Endothelial cell (in vitro differentiated cells): Measurements from ENCODE around the gene RIN3. TPM values are rescaled to one million over a fixed set of nuclear protein-coding genes. Genes with fewer than 3 reads are reported as not detected.

ENCODE experiments used
- DNase-seq: peaks from one replicate; pipeline ENCODE4 v3.0.0; 2021; ENCODE audit warnings: low spot score
- H3K27ac Mint-ChIP-seq: one replicate; pipeline ENCODE4 v1.8.0; 2021; ENCODE audit warnings: mixed read lengths, inconsistent platforms; ENCODE audit not compliant: unreplicated experiment
- H3K27me3 Mint-ChIP-seq: one replicate; pipeline ENCODE4 v1.8.0; 2021; ENCODE audit warnings: mild to moderate bottlenecking, moderate library complexity, mixed read lengths, inconsistent platforms; ENCODE audit not compliant: unreplicated experiment
- H3K36me3 Mint-ChIP-seq: one replicate; pipeline ENCODE4 v1.8.0; 2021; ENCODE audit warnings: mild to moderate bottlenecking, low read depth, mixed read lengths, inconsistent platforms; ENCODE audit not compliant: unreplicated experiment
- H3K4me1 Mint-ChIP-seq: one replicate; pipeline ENCODE4 v1.8.0; 2021; ENCODE audit warnings: mild to moderate bottlenecking, mixed read lengths, inconsistent platforms; ENCODE audit not compliant: unreplicated experiment
- H3K4me3 Mint-ChIP-seq: one replicate; pipeline ENCODE4 v1.8.0; 2021; ENCODE audit warnings: mild to moderate bottlenecking, mixed read lengths, inconsistent platforms; ENCODE audit not compliant: unreplicated experiment
- H3K9me3 Mint-ChIP-seq: one replicate; pipeline ENCODE4 v1.8.0; 2021; ENCODE audit warnings: mixed read lengths, inconsistent platforms; ENCODE audit not compliant: unreplicated experiment
- total RNA-seq: library from RNA; stranded (reverse); fragmentation: NEBNext Ultra II Directional; extraction: Animal tissue kit (Norgen Biotek cat#: 25700); gene quantifications from one replicate; pipeline ENCODE4 v1.2.1, GENCODE V29; 2021; ENCODE audit not compliant: unreplicated experiment
- TF ChIP-seq, protein P1 (sequence below): fragments of 200-600 bp; sonication (generic); IDR thresholded peaks from one replicate; pipeline ENCODE4 v1.5.0; 2021; ENCODE audit warnings: antibody characterized with exemption; ENCODE audit not compliant: unreplicated experiment

Gene RIN3
- total RNA-seq, 1 donor from 2014 or later: 25.8 TPM

DNA sequence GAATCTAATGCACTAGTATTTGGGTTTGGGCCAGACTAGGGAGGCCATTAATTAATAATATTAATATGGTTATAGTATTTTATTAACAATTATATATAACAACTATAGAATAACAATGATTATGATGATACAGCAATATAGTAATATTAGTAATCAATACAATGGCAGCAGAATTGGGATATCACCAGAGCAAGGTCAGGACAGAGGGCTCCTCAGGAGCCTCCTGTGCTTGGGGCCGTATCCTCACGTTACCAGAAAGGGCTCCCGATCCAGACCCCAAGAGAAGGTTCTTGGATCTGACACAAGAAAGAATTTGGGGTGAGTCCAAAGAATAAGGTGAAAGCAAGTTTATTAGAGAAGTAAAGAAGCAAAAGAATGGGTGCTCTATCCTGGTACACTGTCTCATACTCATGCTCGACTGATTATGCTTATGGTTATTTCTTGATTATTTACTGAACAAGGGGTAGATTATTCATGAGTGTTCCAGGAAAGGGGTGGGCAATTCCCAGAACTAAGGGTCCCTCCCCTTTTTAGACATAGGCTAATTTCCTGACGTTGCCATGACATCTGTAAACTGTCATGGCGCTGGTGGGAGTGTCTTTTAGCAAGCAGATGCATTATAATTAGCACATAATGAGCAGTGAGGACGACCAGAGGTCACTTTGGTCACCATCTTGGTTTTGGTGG is 61.6 kb downstream of the RIN3 start:
- TF ChIP-seq, protein P1, sequence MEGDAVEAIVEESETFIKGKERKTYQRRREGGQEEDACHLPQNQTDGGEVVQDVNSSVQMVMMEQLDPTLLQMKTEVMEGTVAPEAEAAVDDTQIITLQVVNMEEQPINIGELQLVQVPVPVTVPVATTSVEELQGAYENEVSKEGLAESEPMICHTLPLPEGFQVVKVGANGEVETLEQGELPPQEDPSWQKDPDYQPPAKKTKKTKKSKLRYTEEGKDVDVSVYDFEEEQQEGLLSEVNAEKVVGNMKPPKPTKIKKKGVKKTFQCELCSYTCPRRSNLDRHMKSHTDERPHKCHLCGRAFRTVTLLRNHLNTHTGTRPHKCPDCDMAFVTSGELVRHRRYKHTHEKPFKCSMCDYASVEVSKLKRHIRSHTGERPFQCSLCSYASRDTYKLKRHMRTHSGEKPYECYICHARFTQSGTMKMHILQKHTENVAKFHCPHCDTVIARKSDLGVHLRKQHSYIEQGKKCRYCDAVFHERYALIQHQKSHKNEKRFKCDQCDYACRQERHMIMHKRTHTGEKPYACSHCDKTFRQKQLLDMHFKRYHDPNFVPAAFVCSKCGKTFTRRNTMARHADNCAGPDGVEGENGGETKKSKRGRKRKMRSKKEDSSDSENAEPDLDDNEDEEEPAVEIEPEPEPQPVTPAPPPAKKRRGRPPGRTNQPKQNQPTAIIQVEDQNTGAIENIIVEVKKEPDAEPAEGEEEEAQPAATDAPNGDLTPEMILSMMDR: no peak
- no peaks in the 10 kb centered on the region for H3K9me3 Mint-ChIP-seq
- no peak for DNase-seq
- H3K4me1 Mint-ChIP-seq: no peaks in the 10 kb centered on the region
- H3K27ac Mint-ChIP-seq: no peak overlapping the region
- H3K4me3 Mint-ChIP-seq: no peak overlapping the region
- H3K36me3 Mint-ChIP-seq: peaks cover 31% of the 10 kb centered on the region
- peaks cover 10% of the 10 kb centered on the region for H3K27me3 Mint-ChIP-seq

GRCh38 chr14:92575748-92576303 is 62.2 kb downstream of the RIN3 start:
- no peak overlapping the region for H3K4me3 Mint-ChIP-seq
- TF ChIP-seq, protein P1: no peak
- peaks cover 12% of the 10 kb centered on the region for H3K27me3 Mint-ChIP-seq
- H3K9me3 Mint-ChIP-seq: no peaks in the 10 kb centered on the region
- no peaks in the 10 kb centered on the region for H3K4me1 Mint-ChIP-seq
- no peak for DNase-seq
- peaks cover 31% of the 10 kb centered on the region for H3K36me3 Mint-ChIP-seq
- H3K27ac Mint-ChIP-seq: no peak overlapping the region

GRCh38 chr14:92577321-92577742 is 63.8 kb downstream of the RIN3 start:
- DNase-seq: no peak
- Mint-ChIP-seq H3K9me3 (no peaks in the 10 kb centered on the region), H3K4me1 (no peaks in the 10 kb centered on the region), H3K36me3 (peaks cover 37% of the 10 kb centered on the region), H3K27ac (no peak overlapping the region), H3K4me3 (no peak overlapping the region), H3K27me3 (peaks cover 12% of the 10 kb centered on the region)
- TF ChIP-seq, protein P1: no peak

- no peak overlapping the region for H3K4me3 Mint-ChIP-seq
- H3K27me3 Mint-ChIP-seq: peaks cover 11% of the 10 kb centered on the region
- DNase-seq: no peak
- H3K27ac Mint-ChIP-seq: no peak overlapping the region
- peaks cover 46% of the 10 kb centered on the region for H3K36me3 Mint-ChIP-seq
- TF ChIP-seq, protein P1: no peak
- H3K4me1 Mint-ChIP-seq: no peaks in the 10 kb centered on the region
- no peaks in the 10 kb centered on the region for H3K9me3 Mint-ChIP-seq
Measured at GRCh38 chr14:92578511-92578910, 64.9 kb downstream of the RIN3 start.

DNA sequence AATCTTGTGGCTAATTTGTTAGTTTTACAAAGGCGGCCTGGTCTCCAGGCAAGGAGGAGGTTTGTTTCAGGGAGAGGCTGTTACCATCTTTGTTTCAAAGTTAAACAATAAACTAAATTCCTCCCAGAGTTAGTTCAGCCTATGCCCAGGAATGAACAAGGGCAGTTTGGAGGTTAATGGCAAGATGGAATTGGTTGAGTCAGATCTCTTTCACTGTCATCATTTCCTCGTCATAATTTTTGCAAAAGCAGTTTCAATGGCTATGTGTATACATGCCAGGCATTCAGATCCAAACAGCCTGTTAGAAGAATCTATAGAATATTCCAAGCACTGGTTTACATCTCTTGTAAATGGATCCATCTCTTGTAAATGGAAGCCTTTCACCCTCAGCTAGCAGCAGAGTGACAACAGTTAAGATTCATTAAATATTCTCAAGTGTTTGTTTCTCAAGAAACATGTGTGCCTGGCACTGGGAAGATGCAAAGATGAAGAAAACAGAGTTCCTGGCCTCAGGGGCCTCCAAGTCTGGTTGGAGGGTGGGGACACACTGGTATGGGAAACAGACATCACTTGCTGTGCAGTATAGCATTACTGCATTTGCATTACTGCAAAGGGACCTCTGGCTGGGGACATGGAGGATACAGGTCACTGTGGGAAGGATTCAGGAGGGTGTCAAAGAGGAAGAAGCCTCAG is 65.8 kb downstream of the RIN3 start:
- DNase-seq: no peak
- Mint-ChIP-seq H3K4me1 (no peaks in the 10 kb centered on the region), H3K36me3 (peaks cover 53% of the 10 kb centered on the region), H3K4me3 (no peak overlapping the region), H3K27me3 (peaks cover 6% of the 10 kb centered on the region), H3K27ac (no peak overlapping the region), H3K9me3 (no peaks in the 10 kb centered on the region)
- TF ChIP-seq, protein P1: no peak
